ENCODE results near the gene GDNF.
A peak's percentile ranks its signal among the peaks of the same experiment; 100 is the strongest.

The GDNF gene

DNA sequence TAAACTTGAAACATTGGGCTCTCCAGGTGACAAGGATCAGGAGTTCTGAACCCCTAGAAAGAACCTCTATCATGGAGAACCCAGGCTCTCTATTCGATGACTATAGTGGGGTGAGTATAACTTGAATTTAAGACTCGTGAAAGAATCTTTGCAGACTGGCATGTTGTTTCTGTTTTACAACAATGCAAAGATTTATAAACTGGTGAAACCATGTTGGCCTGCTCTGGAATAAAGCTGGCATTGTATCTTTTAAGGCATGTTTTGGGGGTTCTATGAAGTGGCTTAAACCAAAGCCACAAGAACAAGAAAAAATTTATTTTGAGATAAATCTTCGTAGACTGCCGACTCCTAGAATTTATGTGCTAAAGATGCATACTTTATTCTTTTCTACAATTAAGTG, 9.8 kb upstream of the GDNF start:
- H3K4me3 ChIP-seq (ENCODE audit: low read length) = no peak overlapping the region
- DNase-seq (ENCODE audit: low read depth) = peak; percentile 29
- TF ChIP-seq, protein P1, sequence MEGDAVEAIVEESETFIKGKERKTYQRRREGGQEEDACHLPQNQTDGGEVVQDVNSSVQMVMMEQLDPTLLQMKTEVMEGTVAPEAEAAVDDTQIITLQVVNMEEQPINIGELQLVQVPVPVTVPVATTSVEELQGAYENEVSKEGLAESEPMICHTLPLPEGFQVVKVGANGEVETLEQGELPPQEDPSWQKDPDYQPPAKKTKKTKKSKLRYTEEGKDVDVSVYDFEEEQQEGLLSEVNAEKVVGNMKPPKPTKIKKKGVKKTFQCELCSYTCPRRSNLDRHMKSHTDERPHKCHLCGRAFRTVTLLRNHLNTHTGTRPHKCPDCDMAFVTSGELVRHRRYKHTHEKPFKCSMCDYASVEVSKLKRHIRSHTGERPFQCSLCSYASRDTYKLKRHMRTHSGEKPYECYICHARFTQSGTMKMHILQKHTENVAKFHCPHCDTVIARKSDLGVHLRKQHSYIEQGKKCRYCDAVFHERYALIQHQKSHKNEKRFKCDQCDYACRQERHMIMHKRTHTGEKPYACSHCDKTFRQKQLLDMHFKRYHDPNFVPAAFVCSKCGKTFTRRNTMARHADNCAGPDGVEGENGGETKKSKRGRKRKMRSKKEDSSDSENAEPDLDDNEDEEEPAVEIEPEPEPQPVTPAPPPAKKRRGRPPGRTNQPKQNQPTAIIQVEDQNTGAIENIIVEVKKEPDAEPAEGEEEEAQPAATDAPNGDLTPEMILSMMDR (conservative IDR thresholded peaks at IDR 0.05; ENCODE audit: low read length) = no peak

DNA sequence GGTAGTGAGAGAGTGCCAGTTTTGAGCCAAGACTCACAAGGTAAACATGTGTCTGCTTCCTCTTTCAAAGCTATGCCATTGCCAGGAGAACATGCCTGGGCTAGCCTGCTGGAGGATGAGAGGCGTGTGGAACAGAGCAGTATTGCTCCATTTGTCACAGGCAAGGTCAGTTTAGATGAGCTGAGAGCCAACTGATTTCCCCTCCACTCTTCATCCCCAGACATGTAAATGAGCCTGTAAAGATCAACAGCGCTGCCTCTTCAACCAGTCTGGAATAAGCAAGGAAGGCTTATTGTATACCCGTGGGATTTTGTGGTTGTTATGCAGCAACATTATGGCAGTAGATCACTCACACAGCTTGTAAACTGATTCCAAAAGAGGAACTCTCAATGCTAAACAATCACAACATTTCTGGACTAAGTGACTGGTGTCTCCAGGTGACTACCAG, 8.2 kb upstream of the GDNF start:
- TF ChIP-seq, protein P1 (conservative IDR thresholded peaks at IDR 0.05; ENCODE audit: low read length) = no peak
- H3K4me3 ChIP-seq (ENCODE audit: low read length) = no peak overlapping the region
- peak; percentile 78 for DNase-seq (ENCODE audit: low read depth)

DNA sequence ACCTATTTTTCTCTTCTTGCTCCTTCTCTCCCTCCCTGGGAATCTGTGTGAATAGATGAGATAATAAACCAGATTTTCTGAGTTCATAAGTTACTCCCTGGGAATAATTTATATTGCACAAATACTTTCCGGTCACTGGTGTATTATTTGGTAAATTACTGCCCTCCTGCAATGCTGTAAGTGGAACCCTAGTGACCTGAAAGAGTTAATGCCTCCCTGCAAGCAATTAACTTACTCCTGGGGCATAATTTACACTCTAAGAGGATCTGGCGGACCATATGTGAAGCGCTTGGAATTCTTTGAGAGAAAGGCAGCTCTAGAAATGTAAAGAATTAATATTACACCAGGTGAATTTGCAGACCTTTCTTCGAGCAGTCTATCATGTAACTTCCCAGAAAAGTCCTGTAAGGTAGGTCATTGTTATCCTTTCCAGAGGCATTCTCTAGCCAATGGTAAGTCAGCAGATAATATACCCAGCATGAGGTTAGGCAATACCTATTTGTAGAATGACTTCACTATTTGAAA, 7.0 kb upstream of the GDNF start:
- TF ChIP-seq, protein P1 (conservative IDR thresholded peaks at IDR 0.05; ENCODE audit: low read length) = no peak

DNA sequence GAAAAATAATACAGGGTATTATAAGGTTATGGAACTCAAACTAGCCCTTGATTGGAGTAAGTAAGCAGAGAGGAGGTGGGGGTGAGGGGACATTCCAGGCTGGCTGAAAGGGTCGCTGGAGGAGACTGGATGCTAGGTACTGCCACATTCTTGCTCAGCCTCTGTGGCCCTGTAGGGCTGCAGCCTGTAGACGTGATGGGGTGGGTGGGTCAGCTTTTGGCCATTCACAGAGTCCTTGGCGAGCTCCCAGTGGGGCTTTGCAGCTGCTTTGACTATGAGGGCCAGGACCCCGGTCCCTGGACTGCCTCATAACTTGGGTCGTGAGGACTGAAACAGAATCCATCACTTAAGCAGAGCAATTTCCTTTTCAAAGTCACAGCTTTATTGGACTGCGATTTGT, 4.2 kb upstream of the GDNF start:
- TF ChIP-seq, protein P1 (conservative IDR thresholded peaks at IDR 0.05; ENCODE audit: low read length) = no peak
- no peak for DNase-seq (ENCODE audit: low read depth)
- H3K4me3 ChIP-seq (ENCODE audit: low read length) = no peak overlapping the region

More for the DNA sequence above, 7.0 kb upstream of the GDNF start:
- H3K4me3 ChIP-seq (ENCODE audit: low read length) = no peak overlapping the region
- DNase-seq (ENCODE audit: low read depth) = no peak

DNA sequence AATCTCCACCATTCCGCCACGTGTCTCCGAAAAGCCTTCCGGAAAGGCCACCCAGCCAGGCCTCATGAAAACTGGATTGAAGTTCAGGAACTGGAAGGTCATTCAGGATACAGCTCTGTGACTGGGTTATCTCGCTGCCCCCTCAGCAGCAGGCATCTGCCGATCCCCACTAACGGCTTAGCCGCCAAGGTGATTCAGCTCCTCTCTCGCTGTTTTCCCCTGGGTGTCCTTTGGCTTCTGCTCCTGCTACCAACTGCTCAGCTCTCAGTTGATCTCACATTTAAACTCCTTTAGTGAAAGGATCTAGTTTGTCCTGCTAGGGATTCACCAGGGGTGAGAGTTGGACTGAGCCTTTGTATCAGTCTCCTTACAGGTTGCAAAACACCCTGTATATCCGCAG, 2.2 kb upstream of the GDNF start:
- no peak for DNase-seq (ENCODE audit: low read depth)
- TF ChIP-seq, protein P1 (conservative IDR thresholded peaks at IDR 0.05; ENCODE audit: low read length) = no peak
- H3K4me3 ChIP-seq (ENCODE audit: low read length) = no peak overlapping the region

DNA sequence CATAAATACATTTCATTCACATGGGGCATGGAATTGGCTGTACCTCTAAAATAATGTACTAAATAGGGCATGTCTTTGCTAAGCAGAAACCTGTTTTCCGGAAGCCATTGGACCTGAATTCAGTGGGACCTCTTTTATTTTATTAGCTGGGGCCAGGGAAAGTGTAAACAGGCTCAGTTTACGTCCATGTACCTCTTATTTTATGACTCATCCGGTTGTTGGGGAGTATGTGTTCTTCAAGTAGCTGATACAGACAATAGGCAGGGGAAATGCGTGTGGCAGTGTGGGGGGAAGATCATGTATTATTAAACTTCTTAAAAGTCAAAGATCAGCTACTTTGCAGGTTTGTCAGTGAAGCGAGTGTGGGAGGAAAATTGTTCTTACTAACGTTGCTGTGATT, 1.4 kb upstream of the GDNF start:
- DNase-seq (ENCODE audit: low read depth) = no peak
- peak overlapping the region; percentile 93 for H3K4me3 ChIP-seq (ENCODE audit: low read length)
- TF ChIP-seq, protein P1 (conservative IDR thresholded peaks at IDR 0.05; ENCODE audit: low read length) = no peak

Data from AG10803 (cell line).